HG02870 (cell line): Measurements from ENCODE around the gene MYO5A.
"Not testable (repeated sequence)": the region's sequence is repeated elsewhere in the genome, so short reads cannot be mapped to it uniquely, and the experiment has no call there.

Source experiments
- ATAC-seq: cut with Tn5 transposase; IDR thresholded peaks from one replicate; pipeline ENCODE4 v1.9.1; 2021; ENCODE audit warnings: mild to moderate bottlenecking, moderate library complexity; ENCODE audit not compliant: unreplicated experiment

The MYO5A gene

DNA sequence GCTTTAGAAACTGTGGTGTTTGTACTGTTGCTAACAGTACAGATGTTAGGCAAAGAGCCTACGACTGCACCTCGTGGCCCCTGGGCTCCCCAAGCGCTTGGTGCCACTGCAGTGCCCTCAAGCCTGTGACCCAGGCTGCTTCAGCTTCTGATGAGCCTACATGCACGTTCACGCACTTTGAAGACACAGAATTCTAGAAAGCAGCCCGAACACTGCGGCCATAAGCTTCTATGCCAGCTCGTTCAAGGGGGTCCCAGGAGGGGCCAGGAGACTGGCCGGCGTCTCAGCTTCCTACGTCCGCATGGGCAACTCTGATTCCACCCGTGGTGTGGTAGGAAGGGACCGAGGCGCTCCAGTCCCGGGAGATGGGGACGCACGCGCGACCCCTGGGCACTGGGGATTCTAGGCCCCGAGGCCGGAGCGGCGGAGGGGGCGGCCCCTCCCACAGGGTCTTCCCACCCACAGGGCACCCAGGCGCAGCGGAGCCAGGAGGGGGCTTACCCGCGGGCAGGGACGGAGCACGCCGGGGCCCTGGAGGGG is 233.7 kb downstream of the MYO5A start:
- ATAC-seq, result no peak

DNA sequence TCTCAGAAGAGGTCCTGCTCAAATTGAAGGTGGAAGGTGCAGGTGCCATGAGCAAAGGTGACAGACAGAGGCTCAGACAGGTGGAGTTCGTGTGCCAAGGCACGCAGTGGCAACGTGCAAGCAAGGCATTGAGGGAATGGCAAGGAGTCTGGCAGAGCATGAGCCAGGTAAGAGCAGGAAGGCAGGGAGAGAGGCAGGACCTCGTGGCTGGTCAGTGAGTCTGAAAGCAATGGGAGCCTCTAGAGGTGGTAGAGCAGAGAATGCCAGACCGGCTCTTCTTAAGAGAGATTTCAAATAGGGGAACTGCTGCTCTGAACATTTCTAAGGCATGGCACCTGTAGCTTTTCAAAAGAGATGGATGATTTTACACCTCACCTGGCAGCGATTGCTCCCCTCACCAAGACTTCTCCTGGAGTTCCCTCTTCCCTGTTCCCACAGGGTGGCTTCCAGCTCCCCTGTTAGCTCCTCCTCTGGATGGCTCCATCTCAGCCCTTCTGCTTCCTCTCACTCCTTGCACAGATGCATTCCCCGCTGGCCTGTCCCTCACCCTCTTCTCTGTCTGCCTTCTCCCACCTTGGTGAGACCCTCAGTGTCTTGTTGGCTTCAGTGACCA is 235.8 kb downstream of the MYO5A start:
- ATAC-seq, result no peak

DNA sequence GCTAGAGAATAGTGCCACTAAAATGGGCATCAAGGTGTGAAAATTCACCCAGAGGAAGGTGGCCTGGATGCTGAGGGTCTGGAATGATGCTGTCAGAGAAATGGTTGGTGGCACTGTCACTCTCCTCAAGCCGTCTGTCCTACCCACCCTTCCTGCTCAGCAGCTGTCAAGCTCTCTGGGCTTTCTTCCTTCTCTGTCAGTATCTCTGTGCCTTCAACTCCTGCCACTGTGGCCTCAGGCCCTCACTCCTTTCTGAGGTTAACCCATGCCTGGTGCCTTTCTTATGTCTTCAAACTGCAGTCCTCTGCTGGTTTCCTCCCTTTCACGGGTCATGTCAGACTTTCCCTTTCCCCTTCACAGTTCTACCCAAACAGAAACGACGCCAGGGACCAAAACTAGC is 237.5 kb downstream of the MYO5A start:
- ATAC-seq, result peak; percentile 48

DNA sequence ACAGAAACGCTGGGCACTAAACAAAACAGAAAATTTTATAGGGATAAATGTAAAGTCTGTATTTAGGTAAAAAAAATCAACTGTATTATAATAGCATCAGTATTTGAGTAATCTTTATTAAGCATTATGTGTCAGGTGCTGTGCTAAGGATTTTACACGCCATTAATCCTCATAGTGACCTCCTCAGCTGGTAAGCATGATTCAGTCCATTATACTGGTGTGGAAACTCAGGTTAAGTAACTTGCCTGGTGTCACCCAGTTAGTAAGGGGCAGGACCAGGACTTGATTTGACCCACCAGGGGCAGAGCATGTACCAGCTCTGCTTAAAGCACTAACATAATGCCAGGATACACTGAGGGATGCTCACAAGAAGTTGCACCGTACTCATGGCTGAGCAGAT is 237.9 kb downstream of the MYO5A start:
- peak; percentile 17 for ATAC-seq

DNA sequence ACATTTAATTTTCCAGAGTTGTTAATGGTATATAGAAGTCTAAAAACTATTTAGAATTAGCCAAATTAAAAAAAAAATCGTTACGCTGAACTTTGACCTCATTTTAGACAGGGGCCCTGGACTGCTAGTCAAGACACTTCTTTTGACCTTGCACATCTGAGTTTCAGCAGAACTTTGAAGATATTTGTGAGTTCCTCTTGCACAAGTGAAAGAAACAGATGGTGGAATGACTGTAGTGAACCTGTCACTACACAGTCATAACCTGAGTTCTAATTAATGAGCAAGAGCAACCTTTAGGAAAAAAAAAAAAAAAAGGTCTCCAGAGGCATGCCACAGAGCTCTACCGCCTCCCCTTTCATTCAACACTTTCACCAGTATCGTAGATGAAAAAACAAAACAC is 238.4 kb downstream of the MYO5A start:
- ATAC-seq, result peak; percentile 59

DNA sequence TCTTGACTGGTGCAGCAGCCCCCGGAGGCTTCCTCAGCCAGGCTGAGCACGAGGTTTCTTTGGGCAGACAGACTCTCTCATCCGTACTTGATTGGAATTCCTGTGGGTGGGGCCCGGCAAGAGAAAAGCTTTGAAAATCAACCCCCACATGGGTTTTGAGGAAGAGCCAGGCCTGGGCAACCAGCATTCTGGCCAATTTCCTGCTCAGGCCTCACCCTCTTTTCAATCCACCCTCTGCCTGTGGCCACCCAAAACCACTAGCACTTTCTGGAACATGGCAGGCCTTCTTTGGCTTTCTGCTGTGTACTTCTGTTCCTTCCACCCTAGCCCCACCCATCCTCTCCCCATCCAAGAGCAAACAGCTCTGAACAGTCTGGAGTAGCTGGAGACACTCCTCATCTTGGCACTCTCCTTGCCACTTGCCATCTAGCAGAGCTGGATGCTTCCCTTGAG is 239.0 kb downstream of the MYO5A start:
- no peak for ATAC-seq

DNA sequence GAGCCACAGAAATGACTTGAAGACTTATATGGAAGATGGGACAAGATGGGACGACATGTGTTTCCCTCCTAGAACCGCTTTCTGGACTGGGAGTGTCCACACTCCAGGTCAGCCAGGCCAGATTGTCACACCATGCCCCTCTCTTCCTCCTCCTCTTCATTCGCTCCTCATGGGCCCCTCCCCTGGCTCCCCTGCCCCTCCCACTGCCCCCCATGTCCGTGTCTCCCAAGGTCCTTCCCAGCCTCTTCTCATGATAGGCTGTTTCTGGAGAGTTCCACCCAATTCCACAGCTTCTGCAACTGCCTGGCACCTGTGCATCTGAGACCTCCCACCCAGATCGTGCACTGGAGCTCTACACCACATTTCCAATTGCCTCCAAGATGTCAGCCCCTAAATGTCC is 239.7 kb downstream of the MYO5A start:
- no peak for ATAC-seq

DNA sequence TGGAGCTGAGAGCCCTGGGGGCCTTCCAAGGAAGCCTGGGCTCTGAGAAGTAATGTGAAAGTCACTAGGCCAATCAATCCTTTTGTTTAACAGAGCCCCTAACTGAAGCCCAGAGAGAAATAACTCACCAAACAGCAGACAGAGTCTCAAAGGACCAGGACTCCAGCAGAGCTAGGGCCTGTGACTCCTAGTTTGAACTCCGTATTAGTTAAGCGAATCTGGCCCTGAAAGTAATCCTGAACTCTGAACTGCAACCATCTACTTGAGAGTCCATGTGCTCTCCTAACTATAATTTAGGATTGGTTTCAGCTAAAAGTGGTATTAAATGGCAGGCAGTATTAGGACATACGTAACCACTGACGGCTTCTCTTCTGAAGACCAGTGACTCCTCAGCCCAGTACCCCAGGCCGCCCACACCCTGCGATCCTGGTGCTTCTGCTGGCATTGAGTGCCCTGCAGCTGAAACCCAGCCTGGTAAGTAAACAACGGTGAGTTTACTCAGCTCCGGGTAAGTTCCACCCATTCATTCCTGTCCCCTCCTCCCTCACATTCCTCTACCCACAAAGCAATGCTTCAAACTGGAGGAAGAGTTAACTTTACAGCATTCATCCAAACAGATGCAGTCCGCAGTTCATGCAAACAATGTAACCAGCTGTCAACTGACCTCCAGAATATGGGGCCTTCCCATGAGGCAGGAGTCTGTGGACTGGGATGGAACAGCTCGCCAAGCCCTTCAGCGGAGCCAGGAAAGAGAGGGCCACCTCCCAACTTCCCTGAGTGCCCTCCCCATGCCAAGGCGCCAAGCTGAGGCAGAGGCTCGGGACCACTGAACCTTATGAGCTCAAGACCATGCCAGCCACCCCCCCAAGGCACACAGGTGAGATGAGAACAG is 240.4 kb downstream of the MYO5A start:
- no peak for ATAC-seq

DNA sequence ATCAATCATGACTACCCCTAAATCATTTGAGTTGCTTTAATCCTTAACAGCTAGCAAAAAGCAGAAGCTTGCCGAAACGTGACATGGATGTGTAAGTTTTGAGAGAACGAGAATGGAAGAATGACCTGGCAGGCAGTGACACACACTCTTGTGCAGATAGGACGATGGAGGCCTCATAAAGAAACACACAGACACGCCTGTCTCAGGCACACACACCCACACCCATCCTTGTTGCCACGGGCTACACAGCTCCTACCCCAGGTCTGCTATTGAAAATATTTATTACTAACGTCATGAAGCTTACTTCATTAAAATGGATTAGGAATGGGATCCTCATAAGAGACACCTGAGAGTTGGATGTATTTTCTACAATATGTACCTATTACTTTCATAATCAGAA is 241.6 kb downstream of the MYO5A start:
- no peak for ATAC-seq

DNA sequence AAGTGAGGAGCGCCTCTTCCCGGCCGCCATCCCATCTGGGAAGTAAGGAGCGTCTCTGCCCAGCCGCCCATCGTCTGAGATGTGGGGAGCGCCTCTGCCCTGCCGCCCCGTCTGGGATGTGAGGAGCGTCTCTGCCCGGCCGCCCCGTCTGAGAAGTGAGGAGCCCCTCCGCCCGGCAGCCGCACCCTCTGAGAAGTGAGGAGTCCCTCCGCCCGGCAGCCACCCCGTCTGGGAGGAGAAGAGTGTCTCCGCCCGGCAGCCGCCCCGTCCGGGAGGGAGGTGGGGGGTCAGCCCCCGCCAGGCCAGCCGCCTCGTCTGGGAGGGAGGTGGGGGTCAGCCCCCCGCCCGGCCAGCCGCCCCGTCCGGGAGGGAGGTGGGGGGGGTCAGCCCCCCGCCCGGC is 242.7 kb downstream of the MYO5A start:
- ATAC-seq, result not testable (repeated sequence)

DNA sequence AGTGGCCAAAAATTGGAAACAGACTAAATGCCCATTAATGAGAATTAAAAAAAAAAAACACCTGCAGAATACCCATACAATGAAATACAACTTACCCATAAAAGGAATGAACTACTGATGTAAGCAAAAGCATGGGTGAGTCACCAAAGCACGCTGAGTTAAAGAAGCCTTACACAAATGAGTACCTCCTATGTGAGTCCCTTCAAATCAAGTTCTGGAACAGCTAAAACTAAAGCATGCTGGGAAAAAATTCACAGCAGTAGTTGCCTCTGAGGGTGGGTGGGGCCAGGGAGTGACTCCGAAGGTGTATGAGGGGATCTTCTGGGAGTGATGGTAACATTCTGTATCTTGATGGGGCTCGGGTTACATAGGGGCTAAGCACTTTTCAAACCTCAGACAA is 244.5 kb downstream of the MYO5A start:
- ATAC-seq, result no peak

DNA sequence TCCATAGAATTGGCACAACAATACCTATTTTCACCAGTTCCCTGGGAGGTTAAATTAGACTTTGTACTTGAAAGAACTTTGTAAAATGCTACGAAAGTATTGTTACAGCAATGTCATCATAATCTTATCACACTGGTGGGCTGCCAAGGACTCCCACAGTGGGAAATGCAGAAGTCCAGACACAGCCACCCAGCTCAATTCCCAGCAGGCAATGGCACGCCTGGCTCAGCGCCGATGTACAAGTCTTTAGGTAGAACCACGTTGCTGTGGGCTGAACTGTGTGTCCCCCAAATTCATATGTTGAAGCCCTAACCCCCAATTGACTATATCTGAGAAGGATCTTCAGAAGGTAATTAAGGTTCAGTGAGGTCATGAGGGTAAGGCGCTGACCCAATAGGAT is 245.4 kb downstream of the MYO5A start:
- ATAC-seq, result no peak

DNA sequence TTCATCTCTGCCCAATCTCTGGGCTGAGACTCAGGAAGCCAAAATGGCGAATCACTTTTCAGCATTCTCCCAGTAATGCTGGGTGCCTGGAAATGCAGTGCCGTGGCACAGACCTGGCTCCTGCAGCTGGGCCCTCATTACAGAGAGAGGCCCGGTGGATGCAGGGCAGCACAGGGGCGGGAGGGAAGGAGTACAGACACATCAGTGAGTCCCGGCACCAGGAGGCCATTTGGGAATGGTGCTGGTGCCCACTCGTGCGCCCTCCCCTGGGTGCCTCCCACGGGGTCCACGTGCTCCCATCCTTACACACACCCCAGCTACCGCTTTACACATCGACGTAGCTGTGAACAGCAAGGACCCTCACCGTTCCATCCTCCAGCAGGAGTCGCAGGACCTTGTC is 246.3 kb downstream of the MYO5A start:
- no peak for ATAC-seq

DNA sequence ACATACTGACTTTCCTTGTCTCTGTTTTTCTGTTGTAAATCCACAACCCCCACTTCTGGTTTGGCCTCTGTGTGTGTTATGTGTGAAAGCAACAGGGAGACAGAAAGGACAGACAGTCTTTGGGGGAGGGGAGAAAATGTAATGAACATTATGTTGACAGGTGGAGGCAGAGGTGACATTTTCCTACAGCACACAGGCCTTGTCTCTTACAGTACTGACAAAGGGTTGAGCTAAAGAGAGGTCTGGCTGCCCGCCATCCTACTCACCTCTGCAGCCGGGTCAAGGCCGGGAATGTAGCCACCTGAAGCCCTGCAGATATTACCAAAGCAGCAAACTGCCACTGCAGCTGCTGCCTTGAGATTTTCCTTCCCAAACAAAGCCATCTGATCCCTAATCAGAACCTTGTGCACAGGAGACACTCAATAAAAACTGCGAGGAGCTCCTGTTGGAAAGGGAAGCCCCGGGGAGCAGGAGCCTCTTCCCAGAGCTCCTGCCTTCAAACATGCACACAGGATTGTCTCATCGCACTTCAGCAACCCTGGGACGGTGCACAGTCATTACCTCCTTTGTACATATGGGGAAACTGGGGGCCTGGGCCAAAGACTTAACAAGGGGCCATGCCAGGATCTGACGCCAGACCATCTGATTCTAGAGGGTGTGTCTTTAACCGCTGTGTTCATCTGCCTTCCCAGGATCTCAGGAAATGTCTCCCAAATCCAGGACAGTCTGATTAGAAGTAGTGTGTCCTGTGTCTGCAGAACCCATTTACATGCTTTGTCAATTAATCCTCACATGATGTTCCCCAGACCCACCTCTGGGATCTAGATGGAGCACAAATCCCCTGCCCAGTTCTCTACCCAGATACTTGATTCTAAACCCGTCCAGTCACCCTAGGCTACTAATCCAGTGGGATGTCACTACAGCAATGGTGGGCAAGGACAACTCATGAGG is 247.3 kb downstream of the MYO5A start:
- ATAC-seq, result no peak

DNA sequence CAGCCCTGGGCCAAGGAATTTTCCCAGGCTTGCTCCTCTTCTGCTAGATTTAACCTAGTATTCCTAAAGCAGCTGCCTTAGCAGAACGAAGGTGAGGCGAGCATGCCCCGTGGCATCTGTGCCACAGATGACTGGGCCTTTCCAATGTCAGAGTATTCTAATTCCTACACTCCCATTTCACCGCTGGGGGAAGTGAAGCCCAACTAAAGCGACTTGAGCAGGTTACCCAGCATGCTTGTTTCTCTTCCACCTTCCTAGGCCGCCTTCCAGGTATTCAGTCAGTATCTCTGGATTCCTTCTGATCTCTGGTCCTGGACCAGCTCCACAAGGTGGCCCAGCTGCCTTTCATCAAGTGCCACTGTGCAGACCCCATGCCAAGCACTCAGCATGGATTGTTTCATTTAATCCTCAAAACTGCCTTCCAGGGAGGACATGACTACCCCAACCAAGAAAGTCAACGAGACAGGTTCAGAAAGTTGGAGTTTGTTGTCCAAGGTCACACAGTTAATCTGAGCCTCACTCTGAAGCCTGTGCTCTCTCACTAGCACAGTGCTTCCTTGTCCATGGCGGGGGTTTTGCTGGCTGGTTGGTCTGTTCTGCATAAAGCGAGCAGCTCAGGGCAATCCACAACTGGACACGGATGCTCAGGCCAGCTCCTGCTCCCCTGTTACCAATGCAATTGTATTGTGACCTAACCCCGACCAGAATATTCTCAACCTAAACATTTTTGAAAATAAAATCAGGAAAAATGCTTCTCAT is 248.2 kb downstream of the MYO5A start:
- no peak for ATAC-seq

DNA sequence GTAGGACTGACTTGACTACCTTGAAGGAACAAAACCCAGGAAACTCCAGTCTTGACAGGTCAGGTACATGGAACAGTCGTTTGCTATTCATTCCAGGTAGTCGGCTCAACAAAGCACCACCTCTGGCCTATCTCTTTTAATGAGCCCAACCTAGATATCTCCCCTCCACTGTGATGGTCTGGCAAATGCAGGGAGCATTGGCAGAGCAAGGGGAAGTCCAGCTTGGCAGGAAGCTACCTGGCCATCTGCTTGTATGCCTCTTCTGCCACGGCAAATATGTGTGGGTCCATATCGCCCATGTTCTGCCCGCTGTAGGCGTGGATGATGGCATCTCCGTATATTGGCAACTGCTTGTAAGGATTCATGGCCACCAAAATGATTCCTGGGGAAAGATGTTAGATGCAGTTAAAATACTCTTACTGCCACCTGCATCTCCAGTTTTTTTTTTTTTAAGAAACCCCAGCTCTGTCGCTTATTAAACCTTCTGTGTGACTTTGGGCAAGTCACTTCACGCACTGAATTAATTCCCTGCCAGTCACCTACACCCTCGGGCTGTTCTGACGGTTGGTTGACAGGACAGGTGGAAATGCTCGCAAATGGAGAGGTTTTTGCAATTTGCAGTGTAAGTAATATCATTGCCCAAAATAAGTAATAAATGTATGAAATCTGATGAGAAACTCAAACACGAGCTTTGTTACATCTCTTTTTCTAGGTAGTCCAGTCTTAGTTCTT is 249.9 kb downstream of the MYO5A start:
- ATAC-seq, result no peak

DNA sequence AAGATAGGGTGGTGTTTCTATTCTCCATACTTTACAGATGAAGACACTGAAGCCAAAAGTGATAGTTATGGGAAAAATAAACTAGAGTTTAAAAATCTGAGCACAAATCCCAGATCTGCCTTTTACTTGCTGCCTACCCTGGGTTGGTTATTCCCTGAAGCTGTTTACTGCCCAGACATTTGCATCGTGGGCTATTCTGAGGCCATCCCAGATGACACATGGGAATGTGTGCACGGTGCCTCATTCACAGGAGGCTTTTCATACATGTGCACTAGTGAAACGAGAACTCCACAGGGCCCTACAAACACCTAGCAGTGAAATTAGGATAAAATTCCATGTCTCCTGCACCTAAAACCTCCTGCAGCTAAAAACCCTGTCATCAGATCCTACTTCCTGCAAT is 250.5 kb downstream of the MYO5A start:
- ATAC-seq, result no peak

DNA sequence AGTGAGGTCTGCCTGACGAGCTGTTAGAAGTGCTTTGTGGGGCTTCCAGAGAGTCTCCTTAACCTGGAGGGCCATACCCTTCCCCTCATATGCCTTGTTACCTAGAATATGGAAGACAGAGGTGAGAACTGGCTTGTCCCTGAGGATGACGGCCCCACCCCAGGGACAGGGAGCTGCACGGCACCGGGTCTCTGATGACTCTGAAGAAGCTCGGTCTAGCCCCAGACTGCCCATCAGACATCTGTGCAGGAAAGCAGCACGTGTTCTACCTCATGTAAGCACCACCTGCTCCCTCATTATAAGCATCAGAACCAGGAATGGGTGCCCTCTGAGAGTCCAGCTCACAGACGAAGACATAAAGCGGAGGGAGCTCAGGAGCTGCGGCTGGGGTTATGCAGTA is 251.1 kb downstream of the MYO5A start:
- ATAC-seq, result no peak

DNA sequence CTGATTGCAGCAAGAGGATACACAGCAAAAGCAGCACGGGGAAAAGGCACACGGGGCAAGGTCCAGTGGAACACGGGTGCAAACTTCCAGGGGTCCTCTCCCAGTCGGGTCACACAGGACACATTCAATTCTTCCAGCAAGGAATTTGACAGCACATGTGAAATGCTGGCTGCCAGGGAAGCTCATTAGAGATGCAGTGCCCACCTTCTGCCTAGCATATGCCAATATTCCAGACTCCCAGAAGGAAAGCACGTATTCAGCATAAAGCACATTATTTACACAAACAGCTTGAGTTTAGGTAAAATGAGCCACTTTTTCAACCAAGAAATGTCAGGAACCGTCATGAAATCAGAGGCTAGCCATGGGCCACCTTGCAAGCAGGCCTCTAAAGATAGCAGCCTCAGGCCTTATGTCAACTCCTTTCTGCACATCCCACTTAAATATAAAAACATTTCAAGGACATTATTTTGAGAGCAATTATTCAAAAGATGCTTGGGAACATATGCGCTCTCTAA is 252.4 kb downstream of the MYO5A start:
- ATAC-seq, result no peak
